Measurements from ENCODE around the gene TRIM24.

Gene TRIM24

GRCh38 chr7:138616085-138616484, 156.0 kb downstream of the TRIM24 start:
- in situ Hi-C loops (cut with HindIII; ENCODE audit: low pct_unique_long_range_greater_than_20kb, low sequenced_read_pairs) = no loop called here

DNA sequence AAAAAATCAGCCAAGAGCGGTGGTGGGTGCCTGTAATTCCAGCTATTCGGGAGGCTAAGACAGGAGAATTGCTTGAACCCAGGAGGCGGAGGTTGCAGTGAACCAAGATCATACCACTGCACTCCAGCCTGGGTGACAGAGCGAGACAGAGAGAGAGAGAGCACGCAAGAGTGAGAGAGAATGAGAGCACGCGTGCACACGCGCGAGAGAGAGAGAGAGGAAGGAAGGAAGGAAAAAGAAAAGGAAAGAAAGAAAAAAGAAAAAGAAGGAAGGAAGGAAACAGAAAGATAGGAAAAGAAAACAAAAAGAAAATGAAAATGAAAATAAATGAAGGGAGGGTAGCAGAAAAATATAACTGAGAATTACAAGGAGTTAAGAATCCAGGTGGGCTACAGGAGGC, 158.4 kb downstream of the TRIM24 start:
- no peak for TF ChIP-seq JUND (IDR thresholded peaks at IDR 0.05; ENCODE audit: low read depth)
- DNase-seq (ENCODE audit: low read depth in 1 of 2, low spot score in 1 of 2) = no peak
- in situ Hi-C loops (cut with HindIII; ENCODE audit: low pct_unique_long_range_greater_than_20kb, low sequenced_read_pairs) = no loop called here

More at GRCh38 chr7:138616085-138616484, 156.0 kb downstream of the TRIM24 start:
- no peak for DNase-seq (ENCODE audit: low read depth in 1 of 2, low spot score in 1 of 2)
- TF ChIP-seq JUND (IDR thresholded peaks at IDR 0.05; ENCODE audit: low read depth) = no peak

GRCh38 chr7:138618933-138619332, 158.9 kb downstream of the TRIM24 start:
- no peak for DNase-seq (ENCODE audit: low read depth in 1 of 2, low spot score in 1 of 2)
- no peak for TF ChIP-seq JUND (IDR thresholded peaks at IDR 0.05; ENCODE audit: low read depth)
- in situ Hi-C loops (cut with HindIII; ENCODE audit: low pct_unique_long_range_greater_than_20kb, low sequenced_read_pairs) = no loop called here

GRCh38 chr7:138622841-138623240, 162.8 kb downstream of the TRIM24 start:
- no peak for DNase-seq (ENCODE audit: low read depth in 1 of 2, low spot score in 1 of 2)
- in situ Hi-C loops (cut with HindIII; ENCODE audit: low pct_unique_long_range_greater_than_20kb, low sequenced_read_pairs) = no loop called here
- no peak for TF ChIP-seq JUND (IDR thresholded peaks at IDR 0.05; ENCODE audit: low read depth)

DNA sequence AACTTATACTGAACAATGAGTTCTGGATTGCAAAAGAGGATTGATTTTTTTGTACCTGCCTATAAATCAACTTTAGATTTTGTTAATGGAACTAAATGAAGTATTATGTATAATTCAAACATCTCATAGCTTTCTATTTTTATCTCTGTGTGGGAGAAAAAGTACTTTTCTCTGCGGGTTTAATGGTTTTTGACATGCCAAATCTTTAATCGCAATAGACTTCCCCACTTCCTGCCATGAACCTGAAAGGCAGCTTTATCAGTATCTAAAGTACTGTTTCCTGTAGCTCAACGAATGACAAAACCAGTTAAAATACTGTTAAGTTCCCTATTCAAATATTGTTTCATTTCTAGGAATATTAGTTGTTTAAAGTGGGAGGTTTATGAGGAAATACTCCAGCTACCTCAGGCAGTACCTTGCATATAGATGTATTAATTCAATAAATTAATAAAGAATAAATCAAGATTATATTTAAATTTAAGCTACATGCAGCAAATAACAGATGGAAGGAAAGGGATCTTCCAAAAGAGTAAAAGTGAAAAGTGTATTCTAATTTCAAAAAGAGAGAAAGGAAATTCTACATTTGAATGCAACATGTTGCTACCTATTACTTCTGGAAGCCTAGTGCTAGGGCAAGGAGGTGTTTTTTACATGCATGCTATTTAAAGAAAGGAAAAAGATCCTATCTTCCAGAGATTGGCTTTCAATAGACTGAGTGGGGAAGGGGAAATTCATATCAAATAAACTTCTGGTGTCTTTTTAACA, 165.2 kb downstream of the TRIM24 start:
- no peak for TF ChIP-seq JUND (IDR thresholded peaks at IDR 0.05; ENCODE audit: low read depth)
- no peak for DNase-seq (ENCODE audit: low read depth in 1 of 2, low spot score in 1 of 2)
- in situ Hi-C loops (cut with HindIII; ENCODE audit: low pct_unique_long_range_greater_than_20kb, low sequenced_read_pairs) = no loop called here

GRCh38 chr7:138625849-138626230, 165.8 kb downstream of the TRIM24 start:
- in situ Hi-C loops (cut with HindIII; ENCODE audit: low pct_unique_long_range_greater_than_20kb, low sequenced_read_pairs) = no loop called here
- no peak for DNase-seq (ENCODE audit: low read depth in 1 of 2, low spot score in 1 of 2)
- no peak for TF ChIP-seq JUND (IDR thresholded peaks at IDR 0.05; ENCODE audit: low read depth)

- DNase-seq (ENCODE audit: low read depth in 1 of 2, low spot score in 1 of 2) = no peak
- in situ Hi-C loops (cut with HindIII; ENCODE audit: low pct_unique_long_range_greater_than_20kb, low sequenced_read_pairs) = no loop called here
- TF ChIP-seq JUND (IDR thresholded peaks at IDR 0.05; ENCODE audit: low read depth) = no peak
Measured at GRCh38 chr7:138626846-138627245, 166.8 kb downstream of the TRIM24 start.

DNA sequence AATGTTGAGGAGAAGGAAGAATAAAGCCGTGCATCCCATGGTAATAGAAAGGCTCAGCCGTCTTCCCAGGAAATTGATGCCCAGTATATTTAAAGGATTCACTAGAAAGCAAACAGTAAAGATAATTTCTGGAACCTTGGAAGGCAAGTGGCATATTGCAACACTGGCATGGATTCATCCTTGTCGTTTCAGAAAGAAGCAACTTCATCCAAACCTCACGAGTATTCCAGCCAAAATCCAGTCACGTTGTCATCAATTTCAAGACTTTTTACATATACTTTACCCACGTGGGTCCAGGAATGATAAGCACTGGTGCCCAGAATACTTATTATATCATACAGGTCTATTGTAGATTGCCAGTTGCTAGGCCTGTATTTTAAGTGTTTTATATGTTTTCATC, 167.3 kb downstream of the TRIM24 start:
- in situ Hi-C loops (cut with HindIII; ENCODE audit: low pct_unique_long_range_greater_than_20kb, low sequenced_read_pairs) = no loop called here
- DNase-seq (ENCODE audit: low read depth in 1 of 2, low spot score in 1 of 2) = no peak
- TF ChIP-seq JUND (IDR thresholded peaks at IDR 0.05; ENCODE audit: low read depth) = no peak

- in situ Hi-C loops (cut with HindIII; ENCODE audit: low pct_unique_long_range_greater_than_20kb, low sequenced_read_pairs) = no loop called here
- DNase-seq (ENCODE audit: low read depth in 1 of 2, low spot score in 1 of 2) = no peak
- TF ChIP-seq JUND (IDR thresholded peaks at IDR 0.05; ENCODE audit: low read depth) = no peak
Measured at GRCh38 chr7:138630059-138630610, 170.1 kb downstream of the TRIM24 start.

DNA sequence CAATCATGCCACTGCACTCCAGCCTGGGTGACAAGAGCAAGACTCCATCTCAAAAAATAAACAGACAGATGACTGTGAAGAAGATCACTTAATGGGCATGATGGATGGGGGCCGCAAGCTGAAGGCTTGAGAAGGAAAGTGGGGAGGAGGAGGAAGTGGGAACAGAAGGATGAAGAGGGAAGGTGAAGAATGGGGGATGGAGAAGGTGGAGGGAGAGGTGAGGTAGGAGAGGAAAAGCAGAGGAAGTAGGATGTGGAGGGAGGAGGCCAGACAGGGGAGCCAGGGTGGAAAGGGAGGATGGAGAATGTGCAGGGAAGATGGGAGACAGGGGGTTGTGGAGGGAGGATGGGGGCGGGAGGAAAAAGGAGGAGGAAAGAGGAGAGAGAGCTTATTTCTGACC, 172.3 kb downstream of the TRIM24 start:
- no peak for TF ChIP-seq JUND (IDR thresholded peaks at IDR 0.05; ENCODE audit: low read depth)
- in situ Hi-C loops (cut with HindIII; ENCODE audit: low pct_unique_long_range_greater_than_20kb, low sequenced_read_pairs) = no loop called here
- no peak for DNase-seq (ENCODE audit: low read depth in 1 of 2, low spot score in 1 of 2)

DNA sequence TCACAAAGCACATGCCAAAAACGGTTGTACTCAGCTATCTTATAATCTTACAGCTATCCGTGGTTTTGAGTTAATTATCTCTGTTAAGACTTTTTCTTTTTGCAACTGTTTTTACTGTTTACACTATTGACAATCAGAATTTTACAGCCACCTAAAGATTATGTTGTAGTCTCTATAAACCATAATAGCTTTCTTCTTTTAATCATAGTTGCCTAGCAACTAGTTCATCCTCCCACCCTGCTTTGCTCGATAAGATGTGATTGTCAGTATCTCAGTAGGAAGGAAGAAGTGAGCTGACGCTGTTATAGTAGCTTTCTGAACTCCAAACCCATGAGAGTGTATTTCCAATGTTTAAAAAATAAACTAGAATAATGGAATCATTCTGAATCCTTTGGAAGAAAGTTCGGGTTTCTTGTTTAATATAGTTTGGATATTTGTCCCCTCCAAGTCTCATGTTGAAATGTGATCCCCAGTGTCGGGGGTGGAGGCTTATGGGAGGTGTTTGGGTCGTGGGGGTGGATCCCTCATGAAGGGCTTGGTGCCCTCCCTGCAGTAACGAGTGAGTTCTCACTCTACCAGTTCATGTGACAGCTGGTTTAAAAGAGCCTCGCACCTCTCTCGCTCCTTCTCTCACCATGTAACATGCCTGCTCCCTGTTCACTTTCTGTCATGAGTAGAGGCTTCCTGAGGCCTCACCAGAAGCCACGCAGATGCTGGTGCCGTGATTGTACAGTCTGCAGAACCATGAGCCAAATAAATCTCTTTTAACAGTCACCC, 173.0 kb downstream of the TRIM24 start:
- DNase-seq (ENCODE audit: low read depth in 1 of 2, low spot score in 1 of 2) = no peak
- in situ Hi-C loops (cut with HindIII; ENCODE audit: low pct_unique_long_range_greater_than_20kb, low sequenced_read_pairs) = no loop called here
- TF ChIP-seq JUND (IDR thresholded peaks at IDR 0.05; ENCODE audit: low read depth) = no peak

All from T47D (cell line).